Raji (cell line): ENCODE measurements around the gene UBASH3B.

Source experiments
- POLR2A ChIP-seq: IDR thresholded peaks from 2 replicates; pipeline ENCODE4 v1.6.1; 2011; ENCODE audit warnings: low read depth, low read length, control low read depth; ENCODE audit not compliant: insufficient read depth

The UBASH3B gene

GRCh38 chr11:122793515-122793914 lies 138.0 kb downstream of the UBASH3B start:
- no peak for TF ChIP-seq POLR2A

GRCh38 chr11:122795307-122795706 lies 139.8 kb downstream of the UBASH3B start:
- TF ChIP-seq POLR2A: no peak

GRCh38 chr11:122796128-122796717 lies 140.7 kb downstream of the UBASH3B start:
- no peak for TF ChIP-seq POLR2A

GRCh38 chr11:122797651-122798050 lies 142.1 kb downstream of the UBASH3B start:
- TF ChIP-seq POLR2A: no peak

- TF ChIP-seq POLR2A: no peak
Measured at GRCh38 chr11:122799406-122800105, 144.0 kb downstream of the UBASH3B start.

- no peak for TF ChIP-seq POLR2A
Measured at GRCh38 chr11:122802876-122803275, 147.4 kb downstream of the UBASH3B start.

- no peak for TF ChIP-seq POLR2A
Measured at GRCh38 chr11:122803306-122803705, 147.8 kb downstream of the UBASH3B start.

GRCh38 chr11:122803716-122804115 lies 148.2 kb downstream of the UBASH3B start:
- no peak for TF ChIP-seq POLR2A

- no peak for TF ChIP-seq POLR2A
Measured at GRCh38 chr11:122804161-122804560, 148.6 kb downstream of the UBASH3B start.

- no peak for TF ChIP-seq POLR2A
Measured at GRCh38 chr11:122804796-122805195, 149.3 kb downstream of the UBASH3B start.

GRCh38 chr11:122807731-122808477 lies 152.4 kb downstream of the UBASH3B start:
- no peak for TF ChIP-seq POLR2A

GRCh38 chr11:122808478-122808869 lies 153.0 kb downstream of the UBASH3B start:
- TF ChIP-seq POLR2A: no peak

GRCh38 chr11:122809866-122810265 lies 154.3 kb downstream of the UBASH3B start:
- TF ChIP-seq POLR2A: no peak

GRCh38 chr11:122811721-122812120 lies 156.2 kb downstream of the UBASH3B start:
- no peak for TF ChIP-seq POLR2A

GRCh38 chr11:122812638-122813037 lies 157.1 kb downstream of the UBASH3B start:
- TF ChIP-seq POLR2A: no peak
